DOHH2 (cell line): ENCODE results near the gene KIF1B.

ENCODE experiments used
- H3F3A ChIP-seq: fragments of 200-600 bp; sonication (generic), shearing (Covaris generic); 2 replicates; pipeline ENCODE4 v1.6.0; 2016; ENCODE audit warnings: antibody characterized with exemption, mild to moderate bottlenecking; ENCODE audit not compliant: control insufficient read depth, insufficient read depth
- H3K27ac ChIP-seq: fragments of 200-600 bp; sonication (generic); 2 replicates; pipeline ENCODE4 v1.5.1; 2014; ENCODE audit warnings: low read depth, mild to moderate bottlenecking, low read length, moderate library complexity
- H3K27me3 ChIP-seq: fragments of 200-600 bp; sonication (generic); 2 replicates; pipeline ENCODE4 v1.6.1; 2014; ENCODE audit warnings: mild to moderate bottlenecking, low read length, mixed read lengths; ENCODE audit not compliant: control insufficient read depth
- H3K36me3 ChIP-seq: fragments of 200-600 bp; sonication (generic); 2 replicates; pipeline ENCODE4 v1.6.1; 2014; ENCODE audit warnings: mild to moderate bottlenecking, low read length, moderate library complexity, mixed read lengths; ENCODE audit not compliant: control insufficient read depth
- H3K4me1 ChIP-seq: fragments of 200-600 bp; sonication (generic); 2 replicates; pipeline ENCODE4 v1.6.1; 2014; ENCODE audit warnings: mild to moderate bottlenecking, low read length, mixed read lengths; ENCODE audit not compliant: control insufficient read depth
- H3K4me2 ChIP-seq: fragments of 200-600 bp; sonication (generic); 2 replicates; pipeline ENCODE4 v1.6.0; 2014; ENCODE audit warnings: mild to moderate bottlenecking, low read length, moderate library complexity
- H3K4me3 ChIP-seq: fragments of 200-600 bp; sonication (generic); 2 replicates; pipeline ENCODE4 v1.5.1; 2014; ENCODE audit warnings: mild to moderate bottlenecking, low read length, mixed read lengths
- H3K79me2 ChIP-seq: fragments of 200-600 bp; sonication (generic); 2 replicates; pipeline ENCODE4 v1.6.1; 2014; ENCODE audit warnings: mild to moderate bottlenecking, low read length, mixed read lengths; ENCODE audit not compliant: control insufficient read depth
- H3K9me2 ChIP-seq: fragments of 200-600 bp; sonication (generic); replicated peaks from 2 replicates; pipeline ENCODE4 v1.6.1; 2014; ENCODE audit warnings: mild to moderate bottlenecking, low read length, mixed read lengths; ENCODE audit not compliant: control insufficient read depth
- H3K9me3 ChIP-seq: fragments of 200-600 bp; sonication (generic); 2 replicates; pipeline ENCODE4 v1.6.1; 2014; ENCODE audit warnings: antibody characterized with exemption, low read length, mixed read lengths; ENCODE audit not compliant: control insufficient read depth, insufficient read depth
- H4K20me1 ChIP-seq: fragments of 200-600 bp; sonication (generic); 2 replicates; pipeline ENCODE4 v1.6.0; 2014; ENCODE audit warnings: low read depth, mild to moderate bottlenecking, antibody characterized with exemption, low read length, moderate library complexity; ENCODE audit not compliant: control insufficient read depth, insufficient read depth
- CTCF ChIP-seq: fragments of 200-600 bp; sonication (generic); IDR thresholded peaks from one replicate; pipeline ENCODE4 v1.5.1; 2014; ENCODE audit warnings: antibody characterized with exemption, mild to moderate bottlenecking, low read depth, low read length; ENCODE audit not compliant: poor library complexity, severe bottlenecking
- EZH2phosphoT487 ChIP-seq: fragments of 200-600 bp; sonication (generic); IDR thresholded peaks from 2 replicates; pipeline ENCODE4 v1.6.1; 2017; ENCODE audit warnings: borderline replicate concordance, mild to moderate bottlenecking, antibody characterized with exemption, low read length, moderate library complexity, mixed read lengths

Gene KIF1B

GRCh38 chr1:10347109-10347508 is 136.7 kb downstream of the KIF1B start:
- Histone ChIP-seq H3K27ac (no peak overlapping the region), H3K9me2 (no peaks in the 10 kb centered on the region), H3K4me2 (no peak overlapping the region), H3K79me2 (no peaks in the 10 kb centered on the region), H3K4me3 (no peak overlapping the region), H3K27me3 (no peaks in the 10 kb centered on the region), H3K36me3 (no peaks in the 10 kb centered on the region), H3K4me1 (no peaks in the 10 kb centered on the region), H3K9me3 (no peaks in the 10 kb centered on the region), H4K20me1 (no peaks in the 10 kb centered on the region), H3F3A (no peaks in the 10 kb centered on the region)
- TF ChIP-seq CTCF (no peak), EZH2phosphoT487 (no peak)

DNA sequence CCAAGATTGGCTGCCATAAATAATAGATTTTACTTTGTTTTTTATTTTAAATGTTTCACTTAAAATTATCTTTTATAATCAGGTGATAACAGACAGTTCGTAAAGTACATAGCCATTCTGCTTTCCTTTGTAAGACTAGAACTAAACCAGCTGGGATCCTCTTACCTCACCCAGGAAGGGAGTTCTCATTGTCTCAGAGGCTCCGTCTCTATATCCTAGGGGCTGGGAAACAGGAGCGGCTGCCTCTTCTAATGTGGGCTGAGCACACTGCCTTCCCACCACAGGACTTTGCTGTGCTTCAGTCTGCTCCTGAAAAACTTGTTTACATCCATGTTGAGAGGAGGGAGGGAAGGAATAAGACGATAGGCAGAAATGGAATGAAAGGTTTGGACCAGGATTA is 142.9 kb downstream of the KIF1B start:
- no peaks in the 10 kb centered on the region for H3K9me2 ChIP-seq
- no peak overlapping the region for H3K4me2 ChIP-seq
- 0 out of 2 replicates have a peak, but pooled peaks cover 2% of the 10 kb centered on the region for H3K27me3 ChIP-seq
- H3F3A ChIP-seq, result no peaks in the 10 kb centered on the region
- H3K4me3 ChIP-seq, result no peak overlapping the region
- no peaks in the 10 kb centered on the region for H3K4me1 ChIP-seq
- H3K27ac ChIP-seq, result no peak overlapping the region
- TF ChIP-seq CTCF (no peak), EZH2phosphoT487 (no peak)
- no peaks in the 10 kb centered on the region for H3K79me2 ChIP-seq
- H4K20me1 ChIP-seq, result no peaks in the 10 kb centered on the region
- no peaks in the 10 kb centered on the region for H3K36me3 ChIP-seq
- H3K9me3 ChIP-seq, result no peaks in the 10 kb centered on the region

DNA sequence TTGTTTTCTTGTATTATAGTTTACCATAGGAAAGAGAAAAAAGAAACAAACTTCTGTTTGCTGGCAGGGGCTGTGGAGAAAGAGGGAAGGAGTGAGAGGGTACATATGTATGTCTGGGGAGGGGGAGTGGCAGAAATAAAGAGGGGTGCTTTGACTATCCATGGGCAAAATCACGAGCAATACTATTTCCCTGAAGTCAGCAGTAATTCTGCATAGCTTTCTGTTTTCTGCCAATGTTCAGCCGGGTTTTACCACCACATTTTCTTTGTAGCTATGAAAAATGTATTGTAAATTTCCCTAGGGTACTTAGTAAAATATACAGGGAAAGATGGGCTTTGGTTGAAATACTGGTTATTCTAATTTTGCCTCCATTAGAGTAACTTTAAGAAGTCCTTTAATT is 143.3 kb downstream of the KIF1B start:
- Histone ChIP-seq H3K27ac (no peak overlapping the region), H4K20me1 (no peaks in the 10 kb centered on the region), H3K36me3 (no peaks in the 10 kb centered on the region), H3K4me2 (no peak overlapping the region), H3K9me3 (no peaks in the 10 kb centered on the region), H3K9me2 (no peaks in the 10 kb centered on the region), H3K27me3 (0 out of 2 replicates have a peak, but pooled peaks cover 2% of the 10 kb centered on the region), H3K4me3 (no peak overlapping the region), H3K4me1 (no peaks in the 10 kb centered on the region), H3K79me2 (no peaks in the 10 kb centered on the region), H3F3A (no peaks in the 10 kb centered on the region)
- no peak for TF ChIP-seq EZH2phosphoT487

DNA sequence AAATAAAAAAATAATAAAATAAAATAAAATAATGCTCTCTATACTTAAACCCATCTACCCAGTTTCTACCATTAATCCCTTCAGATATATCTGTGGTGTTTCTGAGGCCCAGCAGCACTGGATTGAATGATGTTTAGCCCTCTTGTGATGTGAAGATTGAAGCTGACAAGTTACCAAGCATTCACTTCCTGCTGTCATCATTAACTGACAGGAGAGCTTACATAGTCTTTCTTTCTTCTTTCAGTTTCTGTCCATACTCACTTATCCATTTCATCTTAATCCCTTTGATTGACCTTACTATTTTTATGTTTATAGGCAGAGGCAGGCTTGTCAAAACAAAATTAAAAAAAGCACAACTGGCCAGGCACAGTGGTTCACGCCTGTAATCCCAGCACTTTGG is 149.7 kb downstream of the KIF1B start:
- no peaks in the 10 kb centered on the region for H4K20me1 ChIP-seq
- H3K79me2 ChIP-seq, result no peaks in the 10 kb centered on the region
- no peak overlapping the region for H3K4me2 ChIP-seq
- no peaks in the 10 kb centered on the region for H3K36me3 ChIP-seq
- H3K9me2 ChIP-seq, result no peaks in the 10 kb centered on the region
- H3K9me3 ChIP-seq, result no peaks in the 10 kb centered on the region
- H3K4me1 ChIP-seq, result no peaks in the 10 kb centered on the region
- no peaks in the 10 kb centered on the region for H3F3A ChIP-seq
- no peak overlapping the region for H3K4me3 ChIP-seq
- no peak for TF ChIP-seq CTCF
- TF ChIP-seq EZH2phosphoT487, result no peak
- no peak overlapping the region for H3K27ac ChIP-seq
- H3K27me3 ChIP-seq, result no peaks in the 10 kb centered on the region
